Measurements from ENCODE around the gene CDC42BPA. TPM values are rescaled to one million over a fixed set of nuclear protein-coding genes. Genes with fewer than 3 reads are reported as not detected.

The CDC42BPA gene
- total and polyA plus RNA-seq, 2 donors (not counting 1 experiment from before 2014, with no cell fraction given): 26.4 to 77.1 TPM

- no peak overlapping the region for H3K4me2 ChIP-seq (ENCODE audit: extremely low read depth, insufficient read depth, low read length)
- no peaks in the 10 kb centered on the region for H3K9me3 ChIP-seq (ENCODE audit: control insufficient read depth, insufficient read depth, low read depth, low read length)
- no peaks in the 10 kb centered on the region for H3K36me3 ChIP-seq (ENCODE audit: control insufficient read depth, insufficient read depth, low read length)
- no peak overlapping the region for H3K9ac ChIP-seq (ENCODE audit: insufficient read depth, low read length)
- TF ChIP-seq CTCF (conservative IDR thresholded peaks at IDR 0.05 in 1 of 2, IDR thresholded peaks at IDR 0.05 in 1 of 2; ENCODE audit: low read depth in 1 of 2, low read length in 2 of 2): no peak
- no peak for TF ChIP-seq EZH2 (IDR thresholded peaks at IDR 0.05; ENCODE audit: low read length, missing control alignments)
- no peak for DNase-seq (ENCODE audit: low read depth in 2 of 2)
- no peaks in the 10 kb centered on the region for H4K20me1 ChIP-seq (ENCODE audit: control insufficient read depth, extremely low read depth, insufficient read depth, low read length)
- H3K79me2 ChIP-seq (ENCODE audit: control insufficient read depth, insufficient read depth, low read length): no peaks in the 10 kb centered on the region
- no peak overlapping the region for H3K27ac ChIP-seq (ENCODE audit: insufficient read depth, low read length)
- no peak overlapping the region for H3K4me3 ChIP-seq (replicated peaks in 1 of 4; ENCODE audit: control extremely low read depth in 1 of 4, insufficient read depth in 1 of 4, low read depth in 3 of 4, low read length in 4 of 4)
- no peaks in the 10 kb centered on the region for H3K27me3 ChIP-seq (ENCODE audit: control insufficient read depth, insufficient read depth, low read length)
- H3K4me1 ChIP-seq (ENCODE audit: control insufficient read depth, extremely low read depth, insufficient read depth, low read length): no peaks in the 10 kb centered on the region
- no peak overlapping the region for H2AFZ ChIP-seq (ENCODE audit: low read length)
These were observed 5.1 kb upstream of the CDC42BPA start for GRCh38 chr1:227323171-227323966.

GRCh38 chr1:227322376-227322775, 4.1 kb upstream of the CDC42BPA start:
- H4K20me1 ChIP-seq (ENCODE audit: control insufficient read depth, extremely low read depth, insufficient read depth, low read length): no peaks in the 10 kb centered on the region
- H3K9me3 ChIP-seq (ENCODE audit: control insufficient read depth, insufficient read depth, low read depth, low read length): no peaks in the 10 kb centered on the region
- H3K36me3 ChIP-seq (ENCODE audit: control insufficient read depth, insufficient read depth, low read length): no peaks in the 10 kb centered on the region
- no peak for TF ChIP-seq EZH2 (IDR thresholded peaks at IDR 0.05; ENCODE audit: low read length, missing control alignments)
- TF ChIP-seq CTCF (conservative IDR thresholded peaks at IDR 0.05 in 1 of 2, IDR thresholded peaks at IDR 0.05 in 1 of 2; ENCODE audit: low read depth in 1 of 2, low read length in 2 of 2): no peak
- no peak overlapping the region for H3K4me2 ChIP-seq (ENCODE audit: extremely low read depth, insufficient read depth, low read length)
- H3K79me2 ChIP-seq (ENCODE audit: control insufficient read depth, insufficient read depth, low read length): peaks cover 3% of the 10 kb centered on the region
- H3K27ac ChIP-seq (ENCODE audit: insufficient read depth, low read length): no peak overlapping the region
- no peak overlapping the region for H3K4me3 ChIP-seq (replicated peaks in 1 of 4; ENCODE audit: control extremely low read depth in 1 of 4, insufficient read depth in 1 of 4, low read depth in 3 of 4, low read length in 4 of 4)
- DNase-seq (ENCODE audit: low read depth in 2 of 2): no peak
- no peak overlapping the region for H3K9ac ChIP-seq (ENCODE audit: insufficient read depth, low read length)
- no peak overlapping the region for H2AFZ ChIP-seq (ENCODE audit: low read length)
- no peaks in the 10 kb centered on the region for H3K27me3 ChIP-seq (ENCODE audit: control insufficient read depth, insufficient read depth, low read length)
- H3K4me1 ChIP-seq (ENCODE audit: control insufficient read depth, extremely low read depth, insufficient read depth, low read length): no peaks in the 10 kb centered on the region

- no peak for DNase-seq (ENCODE audit: low read depth in 2 of 2)
- no peak overlapping the region for H3K4me2 ChIP-seq (ENCODE audit: extremely low read depth, insufficient read depth, low read length)
- H3K79me2 ChIP-seq (ENCODE audit: control insufficient read depth, insufficient read depth, low read length): peaks cover 15% of the 10 kb centered on the region
- no peak overlapping the region for H3K27ac ChIP-seq (ENCODE audit: insufficient read depth, low read length)
- no peak overlapping the region for H3K9ac ChIP-seq (ENCODE audit: insufficient read depth, low read length)
- no peak overlapping the region for H2AFZ ChIP-seq (ENCODE audit: low read length)
- H4K20me1 ChIP-seq (ENCODE audit: control insufficient read depth, extremely low read depth, insufficient read depth, low read length): peaks cover 3% of the 10 kb centered on the region
- H3K27me3 ChIP-seq (ENCODE audit: control insufficient read depth, insufficient read depth, low read length): no peaks in the 10 kb centered on the region
- no peaks in the 10 kb centered on the region for H3K36me3 ChIP-seq (ENCODE audit: control insufficient read depth, insufficient read depth, low read length)
- no peaks in the 10 kb centered on the region for H3K9me3 ChIP-seq (ENCODE audit: control insufficient read depth, insufficient read depth, low read depth, low read length)
- no peaks in the 10 kb centered on the region for H3K4me1 ChIP-seq (ENCODE audit: control insufficient read depth, extremely low read depth, insufficient read depth, low read length)
- TF ChIP-seq EZH2 (IDR thresholded peaks at IDR 0.05; ENCODE audit: low read length, missing control alignments) (no peak), CTCF (conservative IDR thresholded peaks at IDR 0.05 in 1 of 2, IDR thresholded peaks at IDR 0.05 in 1 of 2; ENCODE audit: low read depth in 1 of 2, low read length in 2 of 2) (no peak)
- no peak overlapping the region for H3K4me3 ChIP-seq (replicated peaks in 1 of 4; ENCODE audit: control extremely low read depth in 1 of 4, insufficient read depth in 1 of 4, low read depth in 3 of 4, low read length in 4 of 4)
These were observed 2.7 kb upstream of the CDC42BPA start for GRCh38 chr1:227321035-227321434.
